Activated T-helper 1 cell treated with Interleukin-2 at 50 U/mL for 16 hours (primary cell): Measurements from ENCODE around the gene CYP3A4.
"Not testable (repeated sequence)": the region's sequence is repeated elsewhere in the genome, so short reads cannot be mapped to it uniquely, and the experiment has no call there.

Experiments used
- DNase-seq: peaks from one replicate; pipeline ENCODE4 v3.0.0-alpha.2; 2020; ENCODE audit warnings: low read depth

CYP3A4 gene

GRCh38 chr7:99792967-99793366, 9.0 kb upstream of the CYP3A4 start:
- DNase-seq = no peak

- no peak for DNase-seq
Observed at GRCh38 chr7:99791667-99792369, 7.8 kb upstream of the CYP3A4 start.

- DNase-seq = no peak
Observed at GRCh38 chr7:99791021-99791420, 7.0 kb upstream of the CYP3A4 start.

GRCh38 chr7:99790407-99790806, 6.4 kb upstream of the CYP3A4 start:
- no peak for DNase-seq

DNA sequence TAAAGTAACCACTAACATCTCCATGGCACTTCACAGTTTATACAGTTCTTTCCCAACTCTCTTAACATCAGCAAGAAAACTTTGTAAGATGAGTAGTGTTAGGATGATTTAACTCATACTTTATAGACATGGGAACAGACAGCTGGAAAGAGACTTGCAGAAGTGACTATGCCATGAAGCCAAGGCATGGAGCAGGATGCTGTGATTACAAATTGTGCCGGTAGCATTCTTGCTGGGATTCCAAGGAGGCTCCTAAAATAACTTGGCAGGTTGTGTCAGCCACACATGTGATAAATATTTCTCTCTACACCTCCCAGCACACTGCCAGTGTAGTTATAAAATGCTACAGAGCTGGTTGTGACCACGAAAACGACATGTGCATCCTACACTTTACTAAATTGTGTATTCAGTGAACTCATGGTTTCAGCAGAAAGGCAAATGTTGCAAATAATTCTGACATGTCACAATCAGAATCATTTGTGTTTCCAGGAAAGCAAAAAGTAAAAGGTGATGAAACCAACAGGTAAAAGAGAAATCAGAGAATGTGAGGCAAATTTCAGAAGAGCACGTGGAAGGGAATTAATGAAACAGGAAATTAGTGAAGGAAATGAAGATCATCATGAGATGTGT, 5.6 kb upstream of the CYP3A4 start:
- DNase-seq = no peak

- DNase-seq = no peak
Observed at GRCh38 chr7:99788554-99788953, 4.6 kb upstream of the CYP3A4 start.

DNA sequence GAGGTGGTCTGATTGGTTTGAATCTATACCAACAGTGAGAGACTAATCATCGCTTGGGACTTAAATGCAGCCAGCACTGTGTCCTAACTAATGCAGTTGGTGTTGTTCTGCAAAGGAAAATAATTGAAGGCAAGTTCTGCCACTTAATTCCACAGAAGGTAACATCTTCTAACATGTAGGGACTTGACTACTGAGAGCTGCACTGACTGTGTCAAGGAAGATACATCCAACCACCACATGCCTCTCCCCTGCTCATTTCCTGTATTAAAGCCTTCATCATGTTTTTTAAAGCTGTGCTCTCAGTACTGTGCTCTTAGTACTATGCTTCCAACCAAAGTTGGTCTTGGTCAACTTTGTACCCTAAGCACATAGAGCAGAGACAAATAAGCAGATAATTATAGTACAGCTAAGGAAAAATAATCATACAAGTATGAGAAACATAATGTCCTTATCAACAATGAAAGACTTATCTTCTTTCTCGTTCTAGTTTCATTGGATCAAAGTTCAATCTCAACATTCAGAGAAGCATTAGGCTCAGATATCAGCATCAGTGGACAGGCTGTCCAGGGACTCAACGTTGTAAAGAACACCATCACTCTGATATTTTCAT, 2.8 kb upstream of the CYP3A4 start:
- no peak for DNase-seq

DNA sequence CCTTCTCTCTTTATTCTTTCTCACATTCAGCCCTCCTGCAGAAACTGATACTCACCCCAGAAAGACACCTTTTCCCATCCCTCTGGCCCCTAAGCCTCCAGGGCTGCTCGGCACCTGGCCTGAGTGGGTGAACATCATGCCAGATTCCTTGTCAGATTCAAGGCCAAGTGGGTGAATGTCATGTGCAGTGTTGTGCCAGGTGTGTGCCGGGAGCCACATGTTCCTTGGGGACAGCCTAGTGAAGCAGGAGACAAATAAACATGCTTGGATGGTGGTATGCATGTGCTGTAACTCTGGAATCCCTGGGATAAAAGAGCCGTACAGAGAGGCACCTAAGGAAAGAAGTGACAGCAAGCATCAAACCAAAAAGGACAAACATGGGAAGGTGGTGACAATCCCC, 1.7 kb upstream of the CYP3A4 start:
- DNase-seq = not testable (repeated sequence)

- DNase-seq = no peak
Observed at GRCh38 chr7:99782012-99782953, 1.7 kb downstream of the CYP3A4 start.

GRCh38 chr7:99780588-99780987, 3.4 kb downstream of the CYP3A4 start:
- DNase-seq = no peak

- no peak for DNase-seq
Observed at GRCh38 chr7:99779949-99780348, 4.0 kb downstream of the CYP3A4 start.

DNA sequence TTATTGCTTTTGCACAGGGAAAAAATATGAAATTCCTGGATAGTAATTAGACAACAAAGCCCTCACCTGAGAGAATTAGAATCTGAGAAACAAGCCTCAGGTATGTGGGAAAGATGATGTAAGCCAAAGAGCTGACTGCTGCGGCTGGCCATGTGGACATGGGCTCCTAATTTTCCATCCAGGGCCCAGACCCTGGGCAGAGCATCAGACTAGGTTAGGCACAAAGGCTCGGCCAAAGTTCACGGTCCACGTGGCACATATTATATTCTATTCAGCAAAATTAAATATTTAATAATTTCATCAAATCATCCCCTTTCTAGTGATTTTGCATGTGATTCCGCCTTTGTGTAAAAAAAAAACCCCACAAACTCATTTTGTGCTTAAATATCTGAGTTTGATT, 5.1 kb downstream of the CYP3A4 start:
- DNase-seq = no peak

DNA sequence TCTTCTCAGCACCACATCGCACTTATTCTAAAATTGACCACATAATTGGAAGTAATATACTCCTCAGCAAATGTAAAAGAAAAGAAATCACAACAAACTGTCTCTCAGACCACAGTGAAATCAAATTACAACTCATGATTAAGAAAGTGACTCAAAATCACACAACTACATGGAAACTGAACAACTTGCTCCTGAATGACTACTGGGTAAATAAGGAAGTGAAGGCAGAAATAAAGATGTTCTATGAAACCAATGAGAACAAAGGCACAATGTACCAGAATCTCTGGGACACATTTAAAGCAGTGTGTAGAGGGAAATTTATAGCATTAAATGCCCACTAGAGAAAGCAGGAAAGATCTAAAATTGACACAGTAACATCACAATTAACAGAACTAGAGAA, 10.6 kb downstream of the CYP3A4 start:
- not testable (repeated sequence) for DNase-seq

GRCh38 chr7:99772565-99772964, 11.4 kb downstream of the CYP3A4 start:
- no peak for DNase-seq

DNA sequence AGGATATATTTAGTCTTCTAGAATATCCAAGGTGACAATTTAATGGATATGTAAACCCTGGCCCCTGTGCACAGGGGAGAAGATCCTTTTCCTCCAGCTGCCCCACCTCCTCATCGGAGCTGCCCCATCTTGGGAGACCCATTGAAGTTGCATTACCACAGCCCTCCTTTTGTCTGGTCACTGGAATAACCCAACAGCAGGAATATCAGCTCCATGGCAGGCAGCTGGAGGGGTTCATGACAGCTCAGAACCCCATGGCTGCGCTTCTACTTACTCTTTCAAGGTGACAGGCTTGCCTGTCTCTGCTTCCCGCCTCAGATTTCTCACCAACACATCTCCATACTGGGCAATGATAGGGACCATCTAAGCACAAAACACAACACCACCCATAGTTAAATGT, 14.5 kb downstream of the CYP3A4 start:
- DNase-seq = not testable (repeated sequence)

DNA sequence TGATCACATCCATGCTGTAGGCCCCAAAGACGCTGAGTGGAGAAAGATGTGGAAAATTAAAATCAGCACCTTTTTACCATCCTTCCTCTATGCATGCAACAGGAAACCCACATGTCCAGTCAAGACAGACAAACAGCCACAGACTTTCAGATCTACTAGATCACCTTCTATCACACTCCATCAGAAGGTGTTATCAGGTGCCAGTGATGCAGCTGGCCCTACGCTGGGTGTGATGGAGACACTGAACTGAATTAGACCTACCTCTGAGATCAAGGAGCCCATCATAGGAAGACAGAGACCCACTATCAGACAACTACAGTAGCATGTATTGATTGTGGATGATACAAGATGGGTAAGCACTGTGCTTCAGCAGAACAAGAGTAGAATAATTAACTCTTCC, 15.5 kb downstream of the CYP3A4 start:
- DNase-seq = no peak

GRCh38 chr7:99767662-99768061, 16.3 kb downstream of the CYP3A4 start:
- no peak for DNase-seq

DNA sequence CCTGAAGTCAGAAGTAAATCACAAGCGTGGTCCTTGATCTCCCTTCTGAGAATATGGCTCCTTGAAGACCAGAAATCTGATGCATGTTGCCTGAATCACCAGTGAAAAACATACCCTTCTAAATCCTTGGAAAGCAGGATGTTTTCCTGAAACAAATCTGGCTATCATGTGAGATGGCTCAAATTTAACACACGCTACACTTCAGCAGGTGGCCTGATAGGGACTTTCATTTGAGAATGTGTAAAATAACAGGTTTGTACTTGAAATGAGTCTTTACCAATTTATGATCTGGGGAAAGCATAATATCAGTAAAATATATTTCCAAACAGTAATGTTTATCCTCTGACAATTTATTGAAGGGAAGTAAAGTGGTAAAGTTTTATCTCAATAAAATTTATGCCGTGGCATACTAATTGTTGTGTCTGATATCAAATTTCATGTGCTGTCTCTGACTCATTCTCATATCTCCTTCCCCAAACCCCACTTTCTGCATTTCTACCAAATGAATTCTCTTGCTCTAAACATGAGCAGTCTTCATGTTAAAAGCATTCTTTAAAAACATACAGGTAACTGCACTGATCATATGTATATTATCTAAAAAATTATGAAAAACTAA, 17.4 kb downstream of the CYP3A4 start:
- no peak for DNase-seq

DNA sequence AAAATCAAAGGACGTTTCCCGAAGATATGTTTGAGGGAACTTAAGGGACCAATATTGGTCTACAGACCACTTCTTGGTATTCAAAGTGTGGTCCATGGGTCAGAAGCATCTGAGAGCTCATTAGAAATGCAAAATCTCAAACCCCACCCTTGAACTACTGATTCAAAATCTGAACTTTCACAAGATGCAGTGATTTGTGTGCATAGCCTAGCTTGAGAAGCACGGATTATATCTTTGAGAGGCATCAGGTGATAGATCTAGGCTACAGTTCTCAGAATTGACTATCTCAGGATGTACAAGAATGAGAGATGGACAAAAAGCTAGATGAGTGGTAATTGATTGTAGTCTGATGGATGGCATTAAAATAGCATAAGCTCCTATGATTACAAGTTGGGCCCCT, 19.5 kb downstream of the CYP3A4 start:
- DNase-seq = no peak

DNA sequence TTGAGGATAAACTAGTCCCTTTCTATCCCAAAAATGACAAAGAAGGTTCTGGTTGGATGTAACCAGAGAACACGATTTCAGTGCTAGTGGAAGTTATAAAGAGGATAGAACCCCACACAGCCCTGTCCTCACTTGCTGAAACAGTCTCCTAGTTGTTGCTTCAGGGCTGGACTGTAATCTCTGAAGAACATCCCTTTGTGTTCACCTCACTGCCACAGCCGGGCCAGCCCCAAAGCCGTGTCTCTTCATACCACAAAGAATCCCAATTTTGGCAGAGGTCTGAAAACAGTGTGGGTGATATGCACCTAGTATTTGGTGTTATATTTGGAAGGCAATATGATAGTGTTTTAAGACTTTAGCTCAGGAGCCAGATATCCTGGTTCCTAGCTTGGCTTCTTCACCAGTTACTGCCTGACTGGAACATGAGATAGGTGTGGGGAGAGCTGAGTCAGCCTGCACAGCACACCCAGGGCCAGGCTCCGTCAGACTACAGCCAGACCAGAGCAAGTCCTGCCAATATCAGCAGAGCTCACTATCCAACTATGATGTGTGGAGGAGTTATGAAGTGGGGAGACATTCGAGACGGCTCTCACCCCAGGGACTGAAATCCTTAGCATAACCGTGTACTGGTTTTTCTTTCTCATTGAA, 21.2 kb downstream of the CYP3A4 start:
- no peak for DNase-seq

DNA sequence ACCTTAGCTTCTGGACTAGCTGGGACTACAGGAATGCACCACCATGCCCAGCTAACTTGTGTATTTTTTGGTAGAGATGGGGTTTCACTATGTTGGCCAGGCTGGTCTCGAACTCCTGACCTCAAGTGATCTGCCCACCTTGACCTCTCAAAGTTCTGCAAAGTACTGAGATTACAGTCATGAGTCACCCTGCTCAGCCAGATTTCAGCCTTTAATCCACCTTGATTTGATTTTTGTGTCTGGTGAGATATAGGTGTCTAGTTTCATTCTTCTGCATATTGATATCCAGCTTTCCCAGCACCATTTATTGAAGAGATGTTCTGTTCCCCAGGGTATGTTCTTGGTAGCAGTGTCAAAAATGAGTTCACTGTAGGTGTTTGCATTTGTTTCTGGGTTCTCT, 28.9 kb downstream of the CYP3A4 start:
- DNase-seq = no peak

GRCh38 chr7:99752356-99752755, 31.6 kb downstream of the CYP3A4 start:
- DNase-seq = no peak
